HG02678 (cell line): ENCODE measurements around the gene ME3.
"Not testable (repeated sequence)": the region's sequence is repeated elsewhere in the genome, so short reads cannot be mapped to it uniquely, and the experiment has no call there.

Source experiments
- ATAC-seq: cut with Tn5 transposase; IDR thresholded peaks from one replicate; pipeline ENCODE4 v1.9.1; 2021; ENCODE audit warnings: mild to moderate bottlenecking, moderate library complexity; ENCODE audit not compliant: unreplicated experiment

The ME3 gene

DNA sequence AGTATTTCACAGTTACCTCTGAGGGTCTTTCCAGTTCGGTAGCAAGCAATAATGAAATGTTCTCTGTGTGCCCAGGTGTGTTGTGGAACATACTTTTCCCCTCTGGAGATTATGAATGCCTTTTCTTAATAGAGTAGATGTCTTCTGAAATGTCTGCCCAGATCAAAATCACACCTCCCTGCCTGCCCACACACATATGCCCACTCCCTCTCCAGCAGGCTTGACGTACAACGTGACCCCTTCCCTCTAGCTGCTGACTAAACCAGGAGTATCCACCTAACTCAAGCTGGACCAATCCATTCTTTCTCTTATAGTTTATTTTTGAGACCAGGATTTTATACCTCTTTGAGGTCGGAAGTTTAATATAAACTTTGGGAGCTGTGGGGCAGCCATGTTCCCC, 48.7 kb downstream of the ME3 start:
- ATAC-seq: no peak

DNA sequence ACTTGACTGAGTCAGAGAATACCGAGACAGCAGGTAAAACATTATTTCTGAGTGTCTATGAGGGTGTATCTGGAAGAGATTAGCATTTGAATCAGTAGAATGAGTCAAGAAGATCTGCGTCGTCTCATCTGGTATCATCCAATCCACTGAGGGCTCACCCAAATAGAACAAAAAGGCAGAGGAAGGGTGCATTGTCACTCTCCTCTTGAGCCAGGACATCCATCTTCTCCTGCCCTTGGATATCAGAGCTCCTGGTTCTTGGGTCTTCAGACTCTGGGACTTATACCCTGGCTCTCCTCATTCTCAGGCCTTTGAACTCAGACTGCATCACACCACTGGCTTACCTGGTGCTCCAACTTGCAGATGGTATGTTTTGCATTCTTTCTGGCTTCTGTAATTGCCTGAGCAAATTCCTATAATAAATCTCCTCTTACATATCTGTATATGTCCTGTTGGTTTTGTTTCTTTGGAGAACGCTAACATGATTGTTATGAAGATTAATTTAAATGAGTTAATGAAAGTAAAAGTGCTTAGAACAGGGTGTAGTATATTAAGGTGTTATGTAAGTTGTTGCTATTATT, 49.3 kb downstream of the ME3 start:
- ATAC-seq: no peak

DNA sequence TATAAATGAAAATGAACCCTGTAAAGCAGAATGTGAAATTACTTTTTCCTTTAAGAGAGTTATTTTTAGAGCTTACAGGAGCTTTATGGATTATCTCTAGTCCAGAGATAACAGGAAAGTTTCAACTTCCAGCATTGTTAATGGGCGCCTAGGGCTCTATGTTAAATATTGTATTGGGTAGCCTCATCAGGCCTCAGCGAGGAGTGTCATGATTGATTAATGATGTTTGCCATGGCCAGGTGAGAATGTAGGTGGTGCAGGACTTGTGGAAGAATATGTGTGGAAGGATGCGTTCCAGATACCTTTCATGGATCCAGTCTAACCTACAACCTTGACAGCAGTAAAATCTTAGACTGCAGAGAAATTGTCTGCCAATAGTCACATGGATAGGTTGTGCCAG, 50.6 kb downstream of the ME3 start:
- ATAC-seq: no peak

DNA sequence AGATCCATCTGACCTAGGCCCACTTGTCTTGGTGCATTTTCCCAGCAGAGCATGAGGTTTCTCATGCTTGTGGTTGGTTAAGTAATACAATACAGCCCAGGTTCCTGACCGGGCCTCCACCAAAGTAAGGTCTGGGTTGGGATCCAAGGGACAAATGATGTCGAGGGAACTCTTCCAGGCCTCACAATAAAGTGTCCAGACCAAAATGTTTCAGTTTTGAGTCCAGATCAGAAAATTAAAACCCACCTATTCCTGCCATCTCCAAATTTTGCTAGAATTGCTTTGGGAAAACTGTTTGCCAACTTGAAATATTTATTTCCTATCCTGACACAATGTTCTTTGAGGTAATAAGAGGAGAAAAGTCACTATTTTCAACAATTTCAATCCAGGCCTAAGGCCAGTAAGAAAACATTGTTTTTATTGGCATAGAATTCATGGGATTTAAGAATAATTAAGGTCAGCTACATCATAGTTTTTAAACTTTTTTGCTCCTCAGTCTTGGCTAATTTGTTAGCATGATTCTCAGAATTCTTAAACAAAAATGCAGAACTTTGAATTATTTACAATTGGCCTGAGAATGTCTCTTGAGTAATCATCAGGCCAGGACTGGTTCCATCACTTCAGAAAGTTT, 51.4 kb downstream of the ME3 start:
- ATAC-seq: no peak

DNA sequence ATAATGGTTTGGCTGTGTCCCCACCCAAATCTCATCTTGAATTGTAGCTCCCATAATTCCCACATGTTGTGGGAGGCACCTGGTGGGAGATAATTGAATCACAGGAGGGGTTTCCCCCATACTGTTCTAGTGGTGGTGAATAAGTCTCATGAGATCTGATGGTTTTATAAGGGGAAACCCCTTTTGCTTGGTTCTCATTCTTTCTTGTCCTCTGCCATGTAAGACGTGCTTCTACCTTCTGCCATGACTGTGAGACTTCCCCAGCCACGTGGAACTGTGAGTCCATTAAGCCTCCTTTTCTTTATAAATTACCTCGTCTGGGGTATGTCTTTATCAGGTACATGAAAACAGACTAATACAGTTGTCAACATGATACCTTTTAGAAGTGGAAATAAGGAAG, 53.0 kb downstream of the ME3 start:
- ATAC-seq: not testable (repeated sequence)

DNA sequence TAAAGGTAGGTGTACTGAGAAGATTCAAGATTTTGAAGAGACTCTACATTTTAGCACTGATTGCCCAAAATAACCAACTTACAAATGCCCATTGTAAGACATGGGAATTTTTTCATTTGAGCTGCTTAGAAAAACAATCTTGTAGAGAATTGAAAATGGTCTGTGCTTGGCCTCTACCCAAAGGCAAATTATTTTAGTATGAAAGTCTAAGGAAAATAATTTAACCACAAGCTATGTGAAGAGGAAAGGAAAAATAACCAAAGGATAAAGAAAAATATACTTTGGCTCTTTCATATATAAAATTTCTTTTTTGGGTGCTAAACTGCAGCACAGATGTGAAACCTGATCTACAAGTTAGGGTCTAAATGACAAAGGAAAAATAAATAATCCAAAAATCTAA, 54.9 kb downstream of the ME3 start:
- ATAC-seq: no peak

DNA sequence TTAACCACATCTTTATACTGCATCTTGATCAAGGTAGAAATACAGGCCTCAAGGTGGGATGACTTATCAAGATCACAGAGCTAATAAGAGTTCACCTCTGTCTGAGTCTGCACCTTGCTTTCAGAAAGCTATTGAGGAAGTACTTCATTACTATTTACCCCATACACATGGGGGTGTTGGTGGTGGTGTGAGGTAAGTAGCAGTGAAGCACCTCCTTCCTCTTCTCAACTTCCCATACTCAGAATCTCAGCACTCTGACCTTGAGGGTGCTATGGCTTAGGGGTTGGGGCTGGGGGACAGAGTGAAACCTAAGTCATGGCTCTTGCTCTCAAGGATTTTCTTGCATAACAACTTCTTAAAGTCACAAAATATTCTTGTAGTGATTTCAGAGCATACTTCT, 56.9 kb downstream of the ME3 start:
- no peak for ATAC-seq

DNA sequence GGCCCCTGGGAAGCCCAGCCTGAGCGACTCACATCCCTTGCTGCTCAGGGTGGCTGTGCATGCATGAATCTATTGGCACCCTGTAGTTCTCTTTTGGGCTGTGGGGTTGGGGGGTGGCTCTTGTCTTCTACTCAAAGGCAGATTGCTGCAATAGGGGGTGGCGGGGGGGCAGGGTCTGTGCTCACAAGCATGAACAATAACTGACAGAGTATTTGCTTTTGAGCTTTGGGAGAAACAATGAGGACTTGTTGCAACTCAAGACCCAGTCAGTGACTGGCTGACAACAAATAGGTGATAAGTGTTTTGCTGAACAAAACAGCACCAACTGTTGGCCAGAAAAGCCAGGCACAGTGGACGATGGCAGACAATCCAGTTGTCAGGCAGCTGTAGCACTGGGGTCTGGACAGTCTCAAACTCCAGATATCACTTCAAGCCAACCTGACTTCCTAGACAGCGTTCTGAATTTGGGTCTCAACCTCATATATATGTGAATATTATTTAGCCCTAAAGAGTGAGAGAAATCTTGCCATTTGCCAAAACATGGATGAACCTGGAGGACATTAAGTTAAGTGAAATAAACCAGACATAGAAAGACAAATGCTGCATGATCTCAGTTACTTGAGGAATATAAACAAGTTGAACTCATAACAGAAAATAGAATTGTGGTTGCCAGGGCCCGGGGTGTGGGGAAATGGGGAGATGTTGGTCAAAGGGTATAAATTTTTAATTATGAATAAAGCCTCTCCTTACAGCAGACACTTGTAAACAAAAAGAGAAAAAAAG, 61.7 kb downstream of the ME3 start:
- ATAC-seq: no peak

DNA sequence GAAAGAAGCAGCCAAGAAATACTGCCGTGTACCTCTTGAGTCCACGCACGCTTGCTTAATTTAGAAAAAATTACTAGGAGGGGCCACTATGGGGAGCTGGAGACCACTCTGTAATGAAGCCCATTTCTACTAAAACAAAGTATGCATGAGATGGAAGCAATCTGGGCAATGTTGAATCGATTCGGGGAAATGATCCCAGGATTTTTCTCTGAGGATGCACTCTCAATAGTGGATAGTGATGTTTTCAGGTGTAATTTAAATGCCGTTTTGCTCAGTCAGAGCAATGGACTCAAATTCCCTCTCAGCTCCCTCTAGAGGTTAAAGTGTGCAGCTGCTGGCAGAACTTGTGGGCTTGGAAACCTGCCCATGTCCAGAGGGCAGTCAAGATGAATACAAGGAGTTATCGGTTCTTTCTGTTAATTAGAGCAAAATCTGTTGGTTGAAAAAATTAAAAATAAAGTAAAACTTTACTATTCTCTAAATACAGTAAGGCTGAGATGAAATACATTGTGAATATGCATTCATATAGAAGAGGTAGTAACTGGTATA, 64.1 kb downstream of the ME3 start:
- peak; percentile 92 for ATAC-seq

DNA sequence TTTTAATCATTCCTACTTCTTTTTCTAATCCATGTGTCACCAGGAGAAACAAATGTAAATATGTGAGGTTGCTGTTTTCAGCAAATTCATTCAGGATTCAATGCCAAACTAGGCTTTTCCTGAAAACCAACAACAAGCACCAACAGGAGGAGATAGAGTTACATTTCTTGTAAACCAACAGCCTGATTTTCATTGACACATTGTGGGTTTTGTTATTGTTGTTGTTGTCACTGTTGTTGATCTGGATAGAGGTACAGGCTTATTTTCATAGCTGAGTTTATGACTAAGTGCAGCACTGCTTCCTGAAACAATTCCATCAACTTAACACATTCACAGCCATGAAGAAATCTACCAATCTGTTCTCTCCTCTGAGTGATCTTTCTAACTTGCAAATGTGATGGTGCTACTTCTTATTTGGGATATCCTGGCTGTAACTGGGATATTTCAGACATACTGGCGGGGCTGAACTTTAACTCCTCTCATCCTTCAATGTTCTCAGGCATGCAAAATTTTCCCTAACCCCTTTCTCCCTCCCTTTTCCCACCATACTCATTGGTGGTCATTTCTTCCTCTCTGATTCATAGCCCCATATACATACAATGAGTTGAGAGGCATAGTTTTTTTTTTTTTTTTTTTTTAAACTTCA, 65.5 kb downstream of the ME3 start:
- no peak for ATAC-seq

DNA sequence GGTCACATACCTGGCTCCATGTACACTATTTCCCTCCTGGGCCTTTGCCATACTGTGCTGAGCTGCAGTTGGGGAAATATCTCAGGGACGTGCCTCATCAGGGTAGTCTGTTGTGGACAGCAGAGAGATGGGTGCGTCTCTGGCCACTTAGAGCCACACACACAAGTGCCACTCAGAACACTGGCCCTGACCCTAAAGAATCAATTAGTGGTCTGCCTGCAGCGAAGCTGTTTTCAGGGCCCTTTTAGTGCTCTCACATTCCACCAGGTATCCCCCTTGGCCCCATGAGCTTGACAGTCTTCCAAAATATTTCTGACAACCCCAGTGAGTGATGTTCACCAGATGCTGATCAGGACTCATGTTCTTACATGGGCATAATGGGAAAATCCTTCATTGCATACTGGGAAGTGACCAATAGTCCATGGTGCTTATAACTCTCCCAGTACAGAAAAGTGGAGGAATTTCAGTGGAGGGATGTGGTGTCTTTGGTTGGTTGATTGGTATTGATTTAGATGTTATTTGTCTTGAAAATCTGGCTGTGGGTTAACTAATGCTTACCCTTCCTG, 66.1 kb downstream of the ME3 start:
- ATAC-seq: no peak

DNA sequence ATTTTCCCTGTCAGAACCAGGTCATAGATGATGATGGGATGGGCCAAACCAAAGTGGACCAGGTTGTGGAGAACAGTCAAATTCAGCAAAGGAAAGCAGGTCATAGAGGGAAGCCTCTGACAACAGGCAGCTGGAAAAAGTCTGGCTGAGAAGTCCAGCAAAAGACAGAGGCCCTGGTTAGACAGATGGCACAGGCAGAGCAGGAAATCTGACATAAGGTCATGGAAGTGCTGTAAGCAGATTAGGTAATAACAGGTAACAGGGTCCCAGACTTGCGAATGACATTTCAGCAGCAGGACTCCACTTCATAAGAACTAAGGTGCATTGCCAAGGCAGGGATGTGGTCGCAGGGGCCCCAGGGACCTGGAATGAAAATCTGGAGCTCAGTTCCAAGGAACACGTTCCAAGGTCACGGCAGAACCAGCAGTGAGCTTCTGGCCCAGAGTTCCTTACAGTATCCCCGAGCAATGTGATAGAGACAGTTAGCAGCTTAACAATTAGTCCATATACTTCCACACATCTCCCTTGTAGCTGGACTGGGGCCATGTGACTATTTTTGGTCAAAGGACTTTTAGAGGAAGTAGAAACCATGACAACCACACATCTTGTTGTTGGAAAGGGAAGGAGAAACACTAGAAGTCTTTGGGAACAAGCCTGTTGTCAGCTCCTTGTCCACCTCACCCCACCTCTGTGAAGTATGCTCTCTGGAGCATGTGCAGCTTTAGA, 75.4 kb downstream of the ME3 start:
- no peak for ATAC-seq

DNA sequence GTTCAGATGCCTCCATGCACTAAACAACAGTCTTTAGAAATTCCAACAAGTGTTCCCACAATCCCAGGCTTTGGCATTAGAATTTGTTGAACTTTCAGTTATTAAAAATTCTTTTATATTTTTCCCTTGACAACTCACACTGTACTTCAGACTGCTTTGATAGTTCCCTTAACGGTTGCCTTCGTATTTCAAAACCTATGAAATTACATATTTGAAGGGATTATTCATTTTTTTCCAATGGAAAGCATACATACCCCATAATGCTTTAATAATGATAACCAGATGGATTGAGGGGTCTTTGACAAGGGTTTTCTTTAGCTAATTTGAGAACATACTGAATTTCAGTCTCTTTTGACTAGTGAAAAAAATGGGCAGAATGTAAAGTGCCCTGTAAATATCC, 76.5 kb downstream of the ME3 start:
- ATAC-seq: no peak

DNA sequence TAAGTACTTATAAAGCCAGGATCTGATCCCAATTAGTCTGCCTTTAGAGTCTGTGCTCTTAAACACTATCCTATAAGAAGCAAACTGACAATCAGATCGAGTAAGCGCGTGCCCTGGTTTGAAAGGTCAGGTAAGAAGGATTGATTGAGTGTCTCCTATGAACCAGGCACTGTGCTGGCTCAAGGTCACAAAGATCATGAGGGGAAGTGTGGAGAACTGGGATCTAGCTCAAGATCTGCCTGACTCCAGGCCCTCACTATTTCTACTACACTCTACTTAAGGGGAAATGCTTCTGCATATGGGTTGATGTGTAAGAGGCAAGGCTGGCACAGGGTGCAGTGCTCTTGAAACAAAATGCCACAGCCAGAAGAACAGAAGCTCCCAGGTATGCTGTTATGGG, 77.0 kb downstream of the ME3 start:
- no peak for ATAC-seq

DNA sequence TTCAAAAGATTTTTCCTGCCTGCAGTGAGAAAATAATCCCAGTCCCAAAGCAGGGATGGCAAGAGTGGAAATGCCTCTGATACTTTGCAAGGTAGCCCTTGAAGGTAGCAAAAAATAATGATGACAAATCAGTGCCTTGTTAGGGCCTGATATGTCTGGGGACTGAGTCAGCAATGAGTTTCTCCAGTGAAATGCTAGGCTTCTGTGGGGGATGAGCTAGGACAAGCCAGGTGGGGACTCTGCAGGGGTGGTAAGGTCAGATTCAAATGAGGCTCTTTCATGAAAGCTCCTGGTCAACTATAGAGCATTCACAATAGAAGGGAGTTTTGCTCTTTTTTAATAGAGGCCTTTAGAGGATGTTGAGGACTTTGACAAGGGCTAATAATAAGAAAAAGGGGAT, 77.7 kb downstream of the ME3 start:
- no peak for ATAC-seq

DNA sequence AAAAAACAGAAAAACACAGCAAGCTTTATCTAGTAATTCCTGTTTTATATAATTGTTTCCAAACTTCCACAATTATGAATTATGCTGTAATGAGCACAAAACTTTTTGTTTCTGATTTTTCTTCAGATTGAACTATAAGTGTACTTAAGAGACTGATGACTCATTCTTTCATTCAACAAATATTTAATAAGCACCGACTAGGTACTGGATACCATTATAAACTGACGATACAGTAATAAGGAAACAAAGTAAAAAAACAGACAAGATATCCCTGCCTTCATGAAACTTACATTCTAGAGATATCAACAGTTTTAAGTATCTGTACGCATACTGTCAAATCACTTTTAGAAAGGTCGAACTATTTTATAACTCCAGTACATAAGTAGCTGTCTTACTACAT, 78.6 kb downstream of the ME3 start:
- ATAC-seq: no peak

DNA sequence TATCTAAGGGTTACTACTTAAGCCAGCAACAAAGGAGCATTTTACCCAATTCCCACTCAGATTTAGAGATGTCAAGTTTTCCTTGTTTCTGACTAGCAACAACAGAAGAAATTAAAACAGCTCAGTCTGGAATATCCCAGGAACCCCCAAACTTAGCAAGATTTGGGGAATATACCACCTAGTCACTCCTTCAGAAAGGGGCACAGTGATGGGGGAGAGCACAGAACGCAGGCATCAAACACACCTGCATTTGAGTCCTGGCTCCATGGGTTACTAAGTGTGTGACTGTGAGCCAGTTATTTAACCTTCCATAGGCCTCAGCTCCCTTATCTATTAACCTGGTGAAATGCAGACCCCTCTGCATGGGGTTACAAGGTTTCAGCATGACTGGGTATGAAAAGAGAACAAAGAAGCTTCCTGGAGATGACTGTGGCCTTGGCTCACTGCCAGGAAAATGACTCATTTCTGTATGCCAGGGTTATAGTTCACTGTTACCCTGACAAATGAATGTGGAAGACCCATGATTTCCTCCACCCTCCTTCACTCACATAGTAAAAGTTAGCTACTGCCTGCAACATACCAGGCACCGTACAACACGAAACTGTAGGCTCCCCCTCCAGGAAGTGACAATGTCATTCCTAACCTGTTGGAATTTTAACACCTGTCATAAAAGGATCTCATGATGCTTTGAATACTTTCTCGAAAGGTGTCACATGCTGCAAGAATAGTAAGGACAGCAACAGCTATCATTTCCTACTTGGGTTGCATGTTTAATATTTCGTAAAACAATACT, 79.6 kb downstream of the ME3 start:
- ATAC-seq: peak; percentile 88

DNA sequence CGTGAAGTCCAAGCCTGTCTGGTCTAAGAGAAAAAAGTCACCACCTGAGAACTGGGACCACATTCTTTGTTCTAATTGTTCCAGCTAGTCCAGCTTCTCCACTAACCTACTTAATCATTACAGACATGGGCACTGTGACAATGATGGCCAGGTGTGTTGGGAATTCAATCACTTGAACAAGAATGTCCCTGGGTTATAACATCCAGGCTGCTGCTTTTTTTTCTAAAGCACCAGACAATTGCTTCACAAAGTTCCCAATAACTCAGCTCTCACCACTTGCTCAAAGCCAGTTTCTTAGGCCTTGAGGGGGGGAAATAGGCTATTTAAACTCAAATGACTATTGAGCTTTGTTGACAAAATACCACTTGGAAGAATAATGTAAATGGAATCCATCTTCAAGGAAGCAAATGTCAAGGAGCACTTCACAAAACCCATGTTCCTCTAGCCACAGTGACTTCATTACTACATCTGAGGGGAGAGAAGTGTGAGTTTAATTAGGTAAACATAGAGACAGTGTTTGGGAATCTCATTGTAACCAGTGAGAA, 80.3 kb downstream of the ME3 start:
- ATAC-seq: no peak

DNA sequence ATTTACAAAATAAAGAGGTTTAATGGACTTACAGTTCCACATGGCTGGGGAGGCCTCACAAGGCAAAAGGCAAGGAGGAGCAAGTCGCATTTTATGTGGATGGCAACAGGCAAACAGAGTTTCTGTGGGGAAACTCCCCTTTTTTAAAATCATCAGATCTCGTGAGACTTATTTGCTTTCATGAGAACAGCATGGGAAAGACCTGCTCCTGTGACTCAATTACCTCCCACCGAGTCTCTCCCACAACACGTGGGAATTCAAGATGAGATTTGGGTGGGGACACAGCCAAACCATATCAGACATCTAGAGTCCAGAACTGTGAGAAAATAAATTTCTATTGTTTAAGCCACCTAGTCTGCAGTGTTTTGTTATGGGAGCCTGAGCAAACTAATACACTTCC, 80.8 kb downstream of the ME3 start:
- no peak for ATAC-seq
